PC-9 (cell line): ENCODE results near the gene TRMT2A. TPM values are rescaled to one million over a fixed set of nuclear protein-coding genes. Genes with fewer than 3 reads are reported as not detected.

ENCODE experiments used
- BruUV-seq: library from RNA; stranded (reverse); fragments of 400-500 nt; replicated peaks from 2 replicates; lab custom pipeline; 2021; lab: Mats Ljungman, UMichigan
- CTCF ChIA-PET: fragments of 300-600 bp; sonication (Branson Sonifier 250); formaldehyde crosslinking; loops from one replicate; lab custom pipeline; 2022; ENCODE audit warnings: antibody characterized with exemption; lab: Charles Lee
- POLR2A ChIA-PET: fragments of 300-600 bp; sonication (Branson Sonifier 250); formaldehyde crosslinking; loops from one replicate; lab custom pipeline; 2022; ENCODE audit warnings: antibody characterized with exemption; ENCODE audit not compliant: unreplicated experiment; lab: Charles Lee
- DNase-seq, 2 experiments: peaks; one replicate each; pipeline versions ENCODE4 v3.0.0 to v3.0.0-alpha.2; 2015 to 2022; ENCODE audit warnings: mixed read lengths in 1 of 2
- H2AFZ ChIP-seq: fragments of 200-600 bp; sonication (generic); 2 replicates; pipeline ENCODE4 v1.8.1; 2017; ENCODE audit warnings: antibody characterized with exemption
- H3F3A ChIP-seq: fragments of 200-600 bp; sonication (generic); 2 replicates; pipeline ENCODE4 v1.8.1; 2017; ENCODE audit warnings: antibody characterized with exemption, mild to moderate bottlenecking, low read depth; ENCODE audit not compliant: insufficient read depth
- H3K27ac ChIP-seq: fragments of 200-600 bp; sonication (generic); 2 replicates; pipeline ENCODE4 v1.6.1; 2016; ENCODE audit warnings: mixed run types
- H3K27me3 ChIP-seq: fragments of 200-600 bp; sonication (generic); 2 replicates; pipeline ENCODE4 v1.6.1; 2016; ENCODE audit warnings: low read depth, mixed run types; ENCODE audit not compliant: insufficient read depth
- H3K36me3 ChIP-seq: fragments of 200-600 bp; sonication (generic); 2 replicates; pipeline ENCODE4 v1.6.1; 2016; ENCODE audit warnings: low read depth, mixed run types
- H3K4me1 ChIP-seq: fragments of 200-600 bp; sonication (generic); replicated peaks from 2 replicates; pipeline ENCODE4 v1.6.1; 2016; ENCODE audit warnings: mixed run types; ENCODE audit not compliant: insufficient read depth
- H3K4me2 ChIP-seq: fragments of 200-600 bp; sonication (generic); 2 replicates; pipeline ENCODE4 v1.6.1; 2017; ENCODE audit warnings: mixed run types
- H3K4me3 ChIP-seq: fragments of 200-600 bp; sonication (generic); 2 replicates; pipeline ENCODE4 v1.6.1; 2016; ENCODE audit warnings: mixed run types
- H3K79me2 ChIP-seq: fragments of 200-600 bp; sonication (generic); 2 replicates; pipeline ENCODE4 v1.6.1; 2017; ENCODE audit warnings: low read depth, mixed run types
- H3K9me2 ChIP-seq: fragments of 200-600 bp; sonication (generic); 2 replicates; pipeline ENCODE4 v1.8.1; 2017; ENCODE audit warnings: mild to moderate bottlenecking; ENCODE audit not compliant: insufficient read depth
- H3K9me3 ChIP-seq: fragments of 200-600 bp; sonication (generic); 2 replicates; pipeline ENCODE4 v1.8.1; 2016; ENCODE audit warnings: low read depth; ENCODE audit not compliant: insufficient read depth
- H4K20me1 ChIP-seq: fragments of 200-600 bp; sonication (generic); 2 replicates; pipeline ENCODE4 v1.8.1; 2017; ENCODE audit not compliant: insufficient read depth
- EZH2 ChIP-seq: fragments of 200-600 bp; sonication (generic); IDR thresholded peaks from 2 replicates; pipeline ENCODE4 v1.8.0; 2017; ENCODE audit warnings: antibody characterized with exemption, low read depth
- intact Hi-C: fragments of 100-400 bp; cut with micrococcal nuclease; formaldehyde crosslinking; loops from one replicate; pipeline ENCODE4 v1.10.0; 2022; ENCODE audit not compliant: unreplicated experiment
- total RNA-seq: library from RNA; stranded (reverse); gene quantifications from 2 replicates; pipeline ENCODE4 v1.2.3, GENCODE V29; 2021
- TF ChIP-seq, protein P1 (sequence below): fragments of 200-600 bp; sonication (generic); conservative IDR thresholded peaks from 2 replicates; pipeline ENCODE4 v1.6.1; 2017; ENCODE audit warnings: mixed run types, antibody characterized with exemption, mild to moderate bottlenecking, moderate library complexity

The TRMT2A gene
- total RNA-seq, 1 experiment from 2014 or later = 31.5 TPM

DNA sequence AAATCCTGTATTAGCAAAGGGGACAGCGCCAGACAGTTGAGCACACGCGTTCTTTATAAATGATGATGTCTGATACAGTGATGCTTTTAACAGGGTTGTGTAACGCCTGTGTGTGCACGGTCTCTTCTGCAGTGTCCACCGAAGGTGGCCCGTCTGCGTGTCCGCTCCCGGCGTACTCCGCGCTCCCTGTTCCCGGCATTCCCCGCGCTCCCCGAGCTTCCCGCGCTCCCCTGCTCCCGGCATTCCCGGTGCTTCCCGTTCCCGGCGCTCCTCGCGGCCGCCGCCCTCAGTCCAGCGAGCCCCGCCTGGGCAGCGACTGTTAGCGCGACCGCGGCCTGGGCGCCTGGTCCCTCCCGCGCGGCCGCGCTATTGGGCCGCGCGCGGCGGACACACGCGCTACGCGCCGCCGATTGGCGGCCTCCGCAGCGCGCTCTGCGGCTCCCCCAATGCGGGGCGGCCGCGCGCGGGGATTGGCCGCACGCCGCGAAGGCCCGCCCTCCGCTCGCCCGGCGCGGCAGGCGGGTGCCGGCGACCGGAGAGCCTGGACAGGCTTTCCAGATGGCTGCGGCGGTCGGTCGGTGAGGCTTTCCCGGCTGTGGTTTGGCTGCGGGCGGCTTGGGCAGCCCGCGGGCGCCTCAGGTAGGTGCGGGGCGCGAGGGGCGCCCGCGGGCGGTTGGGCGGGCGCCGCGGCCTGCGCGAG lies 37.1 kb downstream of the TRMT2A start, which contains the start of gene DGCR8:
Gene DGCR8 (plus strand): TSS at position 497 of the 700 bp plus-strand sequence. CDS start 5,723 bp downstream, outside the sequence.
- Histone ChIP-seq H3K27ac (peak within 1 kb of the TSS; percentile 61), H3K9me3 (no peaks in the 10 kb centered on the region), H4K20me1 (peaks cover 15% of the 10 kb centered on the region), H2AFZ (peak within 1 kb of the TSS; percentile 91), H3K79me2 (peaks cover 45% of the 10 kb centered on the region), H3K36me3 (no peaks in the 10 kb centered on the region), H3F3A (peaks cover 16% of the 10 kb centered on the region), H3K9me2 (no peaks in the 10 kb centered on the region), H3K4me3 (peak within 1 kb of the TSS; percentile 91), H3K4me1 (peaks cover 4% of the 10 kb centered on the region; the same call in 1 of the 2 replicates), H3K4me2 (peak within 1 kb of the TSS; percentile 90), H3K27me3 (no peaks in the 10 kb centered on the region)
- TF ChIP-seq EZH2 = no peak
- peak; percentile 65 to 89 for DNase-seq
- intact Hi-C loops = loop anchor here (2.0 kb wide), 1 partner anchor 37 kb away; the partner anchor contains the start of genes RANBP1 and TRMT2A
- ChIA-PET CTCF (no interaction called here), POLR2A (interaction anchor here (0.6 kb wide), 1 partner anchor 17 kb away, joined by 6 read pairs; no protein-coding TSS in a partner anchor)
- BruUV-seq = no TSS peak

DNA sequence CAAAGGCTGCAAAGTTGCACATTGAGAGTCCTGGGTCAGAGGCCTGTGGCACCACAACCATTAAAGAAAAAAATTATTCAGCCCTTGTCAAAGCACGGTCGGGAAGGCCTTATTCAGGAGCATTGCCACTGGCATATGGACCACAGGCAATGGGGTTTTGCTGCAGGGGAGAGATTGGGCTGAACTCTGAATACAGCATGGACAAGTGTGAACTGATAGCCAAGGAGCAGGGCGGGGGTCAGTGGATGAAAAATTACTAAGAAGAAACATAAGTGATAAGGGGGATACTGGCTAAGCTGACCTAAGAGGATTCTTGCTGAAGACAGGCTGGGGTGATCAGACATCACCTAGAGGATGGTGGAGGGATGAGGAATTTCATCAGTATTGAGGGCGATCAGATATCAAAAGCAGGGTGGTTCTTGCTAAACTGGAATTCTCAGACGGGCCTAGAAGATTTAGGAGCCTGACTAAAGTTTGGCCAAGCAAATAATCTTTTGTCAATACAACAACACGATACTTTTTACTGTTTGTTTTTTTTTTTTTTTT lies 40.3 kb downstream of the TRMT2A start:
- no peak for DNase-seq
- Histone ChIP-seq H3K4me1 (peaks cover 4% of the 10 kb centered on the region; the same call in 1 of the 2 replicates), H3K9me2 (no peaks in the 10 kb centered on the region), H3F3A (peaks cover 16% of the 10 kb centered on the region), H3K4me2 (no peak overlapping the region), H3K27ac (no peak overlapping the region), H3K79me2 (peaks cover 13% of the 10 kb centered on the region), H3K36me3 (no peaks in the 10 kb centered on the region), H3K4me3 (no peak overlapping the region), H3K27me3 (no peaks in the 10 kb centered on the region), H2AFZ (no peak overlapping the region), H4K20me1 (peaks cover 5% of the 10 kb centered on the region; the same call in 1 of the 2 replicates), H3K9me3 (no peaks in the 10 kb centered on the region)
- no TSS peak for BruUV-seq
- intact Hi-C loops = no loop called here
- ChIA-PET CTCF (no interaction called here), POLR2A (no interaction called here)
- TF ChIP-seq, protein P1, sequence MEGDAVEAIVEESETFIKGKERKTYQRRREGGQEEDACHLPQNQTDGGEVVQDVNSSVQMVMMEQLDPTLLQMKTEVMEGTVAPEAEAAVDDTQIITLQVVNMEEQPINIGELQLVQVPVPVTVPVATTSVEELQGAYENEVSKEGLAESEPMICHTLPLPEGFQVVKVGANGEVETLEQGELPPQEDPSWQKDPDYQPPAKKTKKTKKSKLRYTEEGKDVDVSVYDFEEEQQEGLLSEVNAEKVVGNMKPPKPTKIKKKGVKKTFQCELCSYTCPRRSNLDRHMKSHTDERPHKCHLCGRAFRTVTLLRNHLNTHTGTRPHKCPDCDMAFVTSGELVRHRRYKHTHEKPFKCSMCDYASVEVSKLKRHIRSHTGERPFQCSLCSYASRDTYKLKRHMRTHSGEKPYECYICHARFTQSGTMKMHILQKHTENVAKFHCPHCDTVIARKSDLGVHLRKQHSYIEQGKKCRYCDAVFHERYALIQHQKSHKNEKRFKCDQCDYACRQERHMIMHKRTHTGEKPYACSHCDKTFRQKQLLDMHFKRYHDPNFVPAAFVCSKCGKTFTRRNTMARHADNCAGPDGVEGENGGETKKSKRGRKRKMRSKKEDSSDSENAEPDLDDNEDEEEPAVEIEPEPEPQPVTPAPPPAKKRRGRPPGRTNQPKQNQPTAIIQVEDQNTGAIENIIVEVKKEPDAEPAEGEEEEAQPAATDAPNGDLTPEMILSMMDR = no peak
- TF ChIP-seq EZH2 = no peak

DNA sequence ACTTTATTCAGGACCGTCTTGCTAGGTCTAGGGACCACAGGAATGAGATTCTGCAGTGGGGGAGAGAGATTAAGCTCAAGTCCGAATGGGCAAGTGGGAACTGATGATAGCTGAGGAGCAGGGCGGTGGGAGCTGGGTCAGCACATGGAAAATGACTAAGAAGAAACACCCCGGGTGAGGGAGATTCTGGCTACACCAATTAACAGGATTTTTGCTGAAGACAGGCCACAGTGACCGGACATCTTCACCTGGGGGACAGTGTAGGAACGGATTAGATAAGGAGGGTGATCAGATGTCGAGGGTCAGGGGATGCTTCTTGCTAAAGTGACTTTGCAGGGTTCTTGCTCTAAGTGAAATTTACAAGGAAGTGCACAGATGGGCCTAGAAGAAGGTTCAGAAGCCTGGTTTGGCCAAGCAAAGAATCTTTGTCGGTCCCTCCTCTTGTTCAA lies 45.5 kb downstream of the TRMT2A start:
- Histone ChIP-seq H4K20me1 (no peaks in the 10 kb centered on the region), H2AFZ (no peak overlapping the region), H3F3A (no peaks in the 10 kb centered on the region), H3K79me2 (no peaks in the 10 kb centered on the region), H3K4me1 (no peaks in the 10 kb centered on the region), H3K4me3 (no peak overlapping the region), H3K9me3 (no peaks in the 10 kb centered on the region), H3K36me3 (no peaks in the 10 kb centered on the region), H3K27me3 (no peaks in the 10 kb centered on the region), H3K27ac (no peak overlapping the region), H3K4me2 (no peak overlapping the region), H3K9me2 (no peaks in the 10 kb centered on the region)
- ChIA-PET CTCF (no interaction called here), POLR2A (no interaction called here)
- no peak for DNase-seq
- intact Hi-C loops = no loop called here
- no TSS peak for BruUV-seq
- no peak for TF ChIP-seq EZH2
- TF ChIP-seq, protein P1 = no peak
